HL-60/S4 treated with phorbol 12-myristate 13-acetate at 8.2 ng/mL for 4 days and 3 days (cell line): ENCODE results near the gene DLAT.
"Not testable (repeated sequence)": the region's sequence is repeated elsewhere in the genome, so short reads cannot be mapped to it uniquely, and the experiment has no call there.

Source experiments
- in situ Hi-C: fragments of 300-500 bp; cut with MboI; formaldehyde crosslinking; loops from 2 replicates; pipeline ENCODE4 v1.15.0; 2022; ENCODE audit warnings: low sequenced_read_pairs

DLAT gene

DNA sequence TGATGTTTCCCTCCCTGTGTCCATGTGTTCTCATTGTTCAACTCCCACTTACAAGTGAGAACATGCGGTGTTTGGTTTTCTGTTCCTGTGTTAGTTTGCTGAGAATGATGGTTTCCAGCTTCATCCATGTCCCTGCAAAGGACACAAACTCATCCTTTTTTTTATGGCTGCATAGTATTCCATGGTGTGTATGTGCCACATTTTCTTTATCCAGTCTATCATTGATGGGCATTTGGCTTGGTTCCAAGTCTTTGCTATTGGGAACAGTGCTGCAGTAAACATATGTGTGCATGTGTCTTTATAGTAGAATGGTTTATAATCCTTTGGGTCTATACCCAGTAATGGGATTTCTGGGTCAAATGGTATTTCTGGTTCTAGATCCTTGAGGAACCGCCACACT lies 21.4 kb downstream of the DLAT start:
- in situ Hi-C loops = not testable (repeated sequence)

DNA sequence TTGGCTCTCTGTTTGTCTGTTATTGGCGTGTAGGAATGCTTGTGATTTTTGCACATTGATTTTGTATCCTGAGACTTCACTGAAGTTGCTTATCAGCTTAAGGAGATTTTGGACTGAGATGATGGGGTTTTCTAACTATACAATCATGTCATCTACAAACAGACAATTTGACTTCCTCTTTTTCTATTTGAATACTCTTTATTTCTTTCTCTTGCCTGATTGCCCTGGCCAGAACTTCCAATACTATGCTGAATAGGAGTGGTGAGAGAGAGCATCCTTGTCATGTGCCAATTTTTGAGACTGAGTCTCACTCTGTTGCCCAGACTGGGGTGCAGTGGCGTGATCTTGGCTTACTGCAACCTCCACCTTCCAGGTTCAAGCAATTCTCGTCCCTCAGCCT lies 23.0 kb downstream of the DLAT start:
- in situ Hi-C loops = not testable (repeated sequence)

DNA sequence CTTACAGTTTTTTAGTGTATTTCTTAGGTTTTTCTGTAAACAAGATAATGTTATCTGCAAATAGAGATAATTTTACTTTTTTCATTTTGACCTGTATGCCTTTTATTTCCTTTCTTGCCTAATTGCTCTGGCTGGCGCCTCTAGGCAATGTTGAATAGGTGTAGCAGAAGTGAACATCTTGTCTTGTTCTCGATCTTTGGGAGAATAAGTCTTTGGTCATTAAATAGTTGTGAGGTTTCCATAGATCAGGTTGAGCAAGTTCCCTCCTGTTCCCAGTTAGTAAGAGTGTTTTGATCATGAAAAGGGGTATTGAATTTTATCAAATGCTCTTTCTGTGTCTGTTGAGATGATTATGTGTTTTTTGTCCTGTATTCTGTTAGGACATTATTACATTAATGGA lies 24.6 kb downstream of the DLAT start:
- in situ Hi-C loops = no loop called here

DNA sequence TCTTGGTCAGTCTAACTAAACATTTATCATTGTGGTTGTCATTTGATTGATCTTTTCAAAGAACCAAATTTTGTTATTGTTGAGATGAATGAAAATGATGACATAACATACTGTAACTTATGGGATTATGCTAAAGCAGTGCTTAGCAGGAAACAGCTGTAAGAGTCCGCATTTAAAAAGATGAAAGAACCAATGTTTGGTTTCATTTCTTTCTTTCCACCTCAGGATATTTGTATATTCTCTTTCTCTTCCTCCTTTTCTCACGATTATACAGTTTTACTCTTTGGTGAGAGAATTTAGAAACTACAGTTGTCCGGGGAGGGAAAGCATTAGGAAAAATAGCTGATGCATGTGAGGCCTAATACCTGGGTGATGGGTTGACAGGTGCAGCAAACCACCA lies 25.5 kb downstream of the DLAT start:
- in situ Hi-C loops = no loop called here

GRCh38 chr11:112051768-112052167 lies 26.6 kb downstream of the DLAT start:
- in situ Hi-C loops = no loop called here

GRCh38 chr11:112057170-112057569 lies 32.0 kb downstream of the DLAT start:
- in situ Hi-C loops = no loop called here

DNA sequence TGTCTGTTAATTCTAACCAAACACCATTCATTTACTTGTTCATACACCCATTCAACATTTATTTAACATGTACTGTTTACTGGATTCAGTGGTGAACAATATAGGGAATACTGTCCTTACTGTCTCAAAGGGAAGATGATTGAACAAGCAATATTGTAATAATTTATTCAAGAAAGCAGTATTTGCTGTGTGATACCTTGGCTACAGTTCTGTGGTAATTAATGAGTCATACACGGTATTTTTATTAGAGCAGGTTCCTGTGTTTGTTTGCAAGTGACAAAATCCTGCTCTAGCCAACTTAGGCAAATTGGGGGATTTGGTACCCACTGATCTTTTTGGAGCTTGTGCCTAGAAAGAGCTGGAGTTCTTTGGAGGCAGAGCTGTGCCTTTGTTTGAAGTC lies 32.9 kb downstream of the DLAT start:
- in situ Hi-C loops = no loop called here

DNA sequence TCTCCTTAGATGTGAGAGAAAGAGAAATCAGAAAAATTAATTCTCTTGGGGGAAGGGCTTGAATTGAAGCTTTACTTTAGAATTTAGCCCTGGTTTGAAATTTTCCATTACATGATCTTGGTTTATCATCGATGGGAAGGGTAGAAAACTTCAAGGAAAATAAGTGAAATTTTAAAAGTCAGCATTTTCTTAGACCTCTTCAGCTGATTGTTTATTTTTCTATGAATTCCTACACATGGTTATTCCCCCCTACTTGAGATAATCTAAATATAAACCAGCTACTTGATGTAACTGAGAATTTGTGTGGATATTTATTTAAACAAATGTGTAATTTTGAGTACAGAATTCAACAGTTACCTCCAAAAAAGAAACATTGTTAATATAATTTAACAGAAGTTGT lies 37.7 kb downstream of the DLAT start:
- in situ Hi-C loops = no loop called here

DNA sequence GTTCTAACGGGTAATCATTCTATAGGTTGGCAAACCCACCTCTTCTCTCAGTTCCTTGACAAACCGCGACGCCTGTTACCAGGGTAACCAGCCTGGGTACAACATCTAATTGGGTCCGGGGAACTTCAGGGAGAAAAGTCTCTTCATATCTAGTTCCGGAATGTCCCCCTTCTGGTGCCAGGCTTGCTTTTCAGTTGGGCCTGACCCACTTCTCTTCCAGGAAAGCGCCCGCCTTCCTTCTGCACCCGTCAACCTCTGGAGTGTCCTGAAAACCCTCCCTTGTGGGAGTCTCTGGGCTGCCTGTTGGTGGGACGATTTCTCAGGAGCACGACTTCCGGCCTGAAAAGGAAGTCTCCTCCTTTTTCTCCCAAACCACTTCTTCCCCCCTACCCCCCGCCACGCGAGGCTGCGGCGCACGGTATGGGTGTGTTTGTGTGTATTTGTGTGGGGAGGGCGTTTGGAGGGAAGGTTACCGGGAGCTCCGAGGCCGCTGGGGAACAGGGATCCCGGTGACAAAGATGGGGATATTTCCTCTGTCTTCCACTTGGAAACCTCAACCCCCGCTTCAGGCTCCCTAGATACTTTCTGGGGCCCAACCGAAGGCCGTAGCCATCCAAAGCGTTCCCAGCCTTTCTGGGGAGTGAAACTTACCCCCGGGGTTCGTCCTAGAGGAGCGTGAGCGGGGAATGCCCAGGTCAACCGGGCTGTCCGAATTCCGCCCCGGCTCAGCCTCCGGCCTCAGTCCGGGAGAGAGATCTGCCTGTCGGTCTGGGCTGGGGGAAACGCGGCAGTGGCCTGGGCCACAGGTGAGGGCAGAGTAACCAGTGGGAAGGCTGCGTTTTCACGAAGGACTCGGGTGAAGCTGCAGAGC lies 49.0 kb downstream of the DLAT start, which contains the start of the genes NKAPD1 and PIH1D2:
TSS of gene NKAPD1 (plus strand) at position 359 of the 871 bp plus-strand sequence. CDS start 1,276 bp downstream, outside the sequence.
TSS of gene PIH1D2 (minus strand) at position 77 of the 871 bp plus-strand sequence. CDS start 843 bp downstream, outside the sequence.
- in situ Hi-C loops = no loop called here

GRCh38 chr11:112082729-112083128 lies 57.5 kb downstream of the DLAT start:
- in situ Hi-C loops = no loop called here

- in situ Hi-C loops = no loop called here
Measured at GRCh38 chr11:112085822-112086421, 60.7 kb downstream of the DLAT start.

- in situ Hi-C loops = no loop called here
Measured at GRCh38 chr11:112086422-112087191, 61.4 kb downstream of the DLAT start, which contains the start of the genes SDHD and TIMM8B. Gene SDHD (plus strand): TSS chr11:112086873. CDS start chr11:112086908, 35 bp downstream. Gene TIMM8B (minus strand): TSS chr11:112086756. CDS start chr11:112086723, 33 bp downstream.

DNA sequence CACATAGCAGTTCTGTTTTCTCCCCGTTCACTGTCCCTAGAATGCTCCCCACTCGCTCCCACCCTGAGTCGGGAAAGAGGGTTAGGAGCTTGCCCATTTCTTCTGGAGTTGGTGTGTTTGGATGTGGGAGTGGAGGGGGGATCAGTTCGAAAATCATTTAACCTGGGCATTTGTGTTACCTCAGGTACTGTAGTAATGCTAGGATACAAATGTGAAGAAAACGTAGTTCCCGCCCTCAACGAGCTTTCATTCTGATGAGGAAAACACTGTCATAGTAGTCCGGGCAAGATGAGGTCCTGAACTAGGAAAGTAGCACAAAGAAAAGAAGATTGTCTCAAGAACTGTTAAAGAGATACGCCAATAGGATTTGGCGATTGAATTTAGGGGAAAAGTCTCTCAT lies 62.0 kb downstream of the DLAT start:
- in situ Hi-C loops = no loop called here

- in situ Hi-C loops = not testable (repeated sequence)
Measured at GRCh38 chr11:112095302-112095701, 70.1 kb downstream of the DLAT start.

DNA sequence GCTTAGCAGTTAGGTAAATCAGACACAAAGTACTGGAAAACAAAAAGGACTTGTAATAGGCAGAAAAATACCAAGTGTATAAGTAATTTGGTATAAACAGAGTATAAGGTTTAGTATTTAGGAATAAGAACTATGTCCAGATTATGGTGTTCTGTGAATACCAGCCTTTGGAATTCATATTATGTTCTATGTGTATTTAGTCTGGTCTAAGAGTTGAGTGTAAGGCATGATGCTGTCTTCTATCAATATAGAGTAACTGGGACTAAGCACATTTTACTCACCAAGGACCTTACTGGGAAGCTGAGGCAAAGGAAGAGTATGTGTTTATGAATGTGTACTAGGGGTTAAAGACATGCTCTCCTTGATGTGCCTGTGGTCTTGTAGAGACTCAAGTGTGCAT lies 71.0 kb downstream of the DLAT start:
- in situ Hi-C loops = no loop called here

DNA sequence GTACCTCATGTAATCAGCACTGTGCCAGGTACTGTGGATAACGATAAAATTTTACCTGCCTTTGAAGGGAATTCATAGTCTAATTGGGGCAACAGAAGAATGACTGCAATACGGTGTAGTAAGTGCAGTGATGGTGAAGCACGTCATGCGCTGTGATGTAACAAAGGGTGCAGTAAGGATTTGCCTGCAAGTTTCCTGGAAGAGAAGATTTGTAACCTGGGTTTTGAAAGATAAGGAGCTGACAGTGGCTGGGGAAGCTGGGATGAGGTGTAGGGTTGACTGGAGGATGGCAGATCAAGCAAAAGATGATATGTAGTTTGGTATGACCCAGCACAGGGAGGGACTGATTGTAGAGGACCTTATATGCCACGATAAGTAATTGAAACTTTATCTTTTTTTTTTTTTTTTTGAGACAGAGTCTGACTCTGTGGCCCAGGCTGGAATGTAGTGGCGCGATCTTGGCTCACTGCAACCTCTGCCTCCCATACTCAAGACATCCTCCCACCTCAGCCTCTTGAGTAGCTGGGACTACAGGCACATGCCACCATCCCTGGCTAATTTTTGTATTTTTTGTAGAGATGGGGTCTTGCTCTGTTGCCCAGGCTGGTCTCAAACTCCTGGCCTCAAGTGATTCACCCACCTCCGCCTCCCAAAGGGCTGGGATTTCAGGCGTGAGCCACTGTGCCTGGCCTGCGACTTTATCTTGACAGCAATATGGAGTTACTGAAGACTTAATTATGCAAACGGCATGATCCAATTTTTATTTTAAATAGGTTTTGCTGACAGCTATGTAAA lies 72.7 kb downstream of the DLAT start:
- in situ Hi-C loops = no loop called here

GRCh38 chr11:112100462-112100861 lies 75.3 kb downstream of the DLAT start:
- in situ Hi-C loops = no loop called here

GRCh38 chr11:112103446-112103845 lies 78.2 kb downstream of the DLAT start:
- in situ Hi-C loops = no loop called here

DNA sequence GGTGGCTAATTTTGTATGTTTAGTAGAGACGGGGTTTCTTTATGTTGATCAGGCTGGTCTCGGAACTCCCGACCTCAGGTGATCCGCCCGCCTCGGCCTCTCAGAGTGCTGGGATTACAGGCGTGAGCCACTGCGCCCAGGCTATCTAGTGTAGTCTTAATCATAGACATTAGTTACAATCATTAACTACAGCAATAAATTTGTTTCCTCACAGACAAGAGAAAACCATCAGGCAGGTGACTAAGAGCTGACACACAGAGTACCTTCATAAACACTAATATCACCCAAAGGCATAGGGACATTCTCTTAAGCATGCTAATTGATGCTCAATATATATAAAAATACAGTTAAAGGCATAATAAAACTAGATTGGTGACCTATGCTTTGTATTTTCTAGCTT lies 80.9 kb downstream of the DLAT start:
- in situ Hi-C loops = no loop called here
